DMS114 treated with DMSO at 0.1 percent for 48 hours (cell line): ENCODE measurements around the gene FAM20B.
"Not testable (repeated sequence)": the region's sequence is repeated elsewhere in the genome, so short reads cannot be mapped to it uniquely, and the experiment has no call there.

Experiments used
- DNase-seq: peaks from one replicate; lab custom pipeline; 2025; ENCODE audit not compliant: unreplicated experiment; lab: John Stamatoyannopoulos, UW

The FAM20B gene

GRCh38 chr1:179025125-179025974 lies at the start of gene FAM20B:
FAM20B (plus strand) TSS chr1:179025894; CDS start chr1:179043848, 17,954 bp downstream.
- DNase-seq: peak; percentile 86

GRCh38 chr1:178976541-178976940 lies 49.2 kb upstream of the FAM20B start:
- DNase-seq: no peak

- DNase-seq: no peak
These were observed 39.5 kb upstream of the FAM20B start for GRCh38 chr1:178986204-178986603.

GRCh38 chr1:178988198-178988597 lies 37.5 kb upstream of the FAM20B start:
- DNase-seq: not testable (repeated sequence)

GRCh38 chr1:178993559-178993958 lies 32.1 kb upstream of the FAM20B start:
- DNase-seq: no peak

- no peak for DNase-seq
These were observed 28.3 kb upstream of the FAM20B start for GRCh38 chr1:178997428-178997827.

GRCh38 chr1:178998295-178998694 lies 27.4 kb upstream of the FAM20B start:
- no peak for DNase-seq

- DNase-seq: no peak
These were observed 26.6 kb upstream of the FAM20B start for GRCh38 chr1:178999061-178999460.

GRCh38 chr1:179001451-179001850 lies 24.2 kb upstream of the FAM20B start:
- DNase-seq: no peak

- not testable (repeated sequence) for DNase-seq
These were observed 23.6 kb upstream of the FAM20B start for GRCh38 chr1:179002064-179002463.

GRCh38 chr1:179002552-179003345 lies 22.9 kb upstream of the FAM20B start:
- peak; percentile 42 for DNase-seq

GRCh38 chr1:179003512-179004066 lies 22.1 kb upstream of the FAM20B start:
- DNase-seq: no peak

GRCh38 chr1:179007233-179007632 lies 18.5 kb upstream of the FAM20B start:
- no peak for DNase-seq

- no peak for DNase-seq
These were observed 15.0 kb upstream of the FAM20B start for GRCh38 chr1:179010671-179011070.

- no peak for DNase-seq
These were observed 13.7 kb upstream of the FAM20B start for GRCh38 chr1:179012038-179012437.

GRCh38 chr1:179014123-179014522 lies 11.6 kb upstream of the FAM20B start:
- no peak for DNase-seq

GRCh38 chr1:179015396-179015795 lies 10.3 kb upstream of the FAM20B start:
- no peak for DNase-seq

GRCh38 chr1:179016706-179017382 lies 8.8 kb upstream of the FAM20B start:
- DNase-seq: no peak

GRCh38 chr1:179017383-179018326 lies 8.0 kb upstream of the FAM20B start:
- no peak for DNase-seq

- DNase-seq: no peak
These were observed 3.8 kb upstream of the FAM20B start for GRCh38 chr1:179021873-179022272.
